Activated CD4-positive, CD25-positive, alpha-beta regulatory T cell treated with anti-CD3 and anti-CD28 coated beads, Interleukin-2, amount 50 U/mL, for 16 hours (primary cell): ENCODE measurements around the gene CENPP.
A peak's percentile ranks its signal among the peaks of the same experiment; 100 is the strongest.
"Not testable (repeated sequence)": the region's sequence is repeated elsewhere in the genome, so short reads cannot be mapped to it uniquely, and the experiment has no call there.

Source experiments
- DNase-seq: peaks from one replicate; pipeline ENCODE4 v3.0.0-alpha.2; 2020; ENCODE audit warnings: low read depth, low spot score

Gene CENPP

GRCh38 chr9:92614763-92615461 is 289.2 kb downstream of the CENPP start:
- no peak for DNase-seq

GRCh38 chr9:92615790-92616189 is 290.0 kb downstream of the CENPP start:
- DNase-seq: no peak

- DNase-seq: no peak
Measured at GRCh38 chr9:92616199-92616641, 290.5 kb downstream of the CENPP start.

GRCh38 chr9:92616655-92617111 is 290.9 kb downstream of the CENPP start:
- no peak for DNase-seq

- DNase-seq: no peak
Measured at GRCh38 chr9:92617195-92617813, 291.6 kb downstream of the CENPP start.

GRCh38 chr9:92617951-92618510 is 292.3 kb downstream of the CENPP start:
- DNase-seq: no peak

- DNase-seq: no peak
Measured at GRCh38 chr9:92618633-92619225, 293.0 kb downstream of the CENPP start.

- no peak for DNase-seq
Measured at GRCh38 chr9:92619601-92620300, 294.0 kb downstream of the CENPP start.

- no peak for DNase-seq
Measured at GRCh38 chr9:92620845-92621244, 295.1 kb downstream of the CENPP start.

- DNase-seq: not testable (repeated sequence)
Measured at GRCh38 chr9:92623936-92624335, 298.2 kb downstream of the CENPP start.

GRCh38 chr9:92626484-92626883 is 300.7 kb downstream of the CENPP start:
- DNase-seq: no peak

GRCh38 chr9:92627651-92628050 is 301.9 kb downstream of the CENPP start:
- DNase-seq: no peak

- no peak for DNase-seq
Measured at GRCh38 chr9:92631452-92632343, 305.9 kb downstream of the CENPP start.

- no peak for DNase-seq
Measured at GRCh38 chr9:92632641-92633040, 306.9 kb downstream of the CENPP start.

- DNase-seq: no peak
Measured at GRCh38 chr9:92633614-92634278, 308.0 kb downstream of the CENPP start.

- DNase-seq: peak; percentile 39
Measured at GRCh38 chr9:92634712-92635605, 309.2 kb downstream of the CENPP start.

GRCh38 chr9:92635760-92636159 is 310.0 kb downstream of the CENPP start:
- DNase-seq: no peak

GRCh38 chr9:92636627-92637026 is 310.9 kb downstream of the CENPP start:
- DNase-seq: no peak

- DNase-seq: no peak
Measured at GRCh38 chr9:92637326-92637725, 311.6 kb downstream of the CENPP start.
